GM12801 (cell line): ENCODE measurements around the gene CPNE4.

Source experiments
- TF ChIP-seq, protein P1 (sequence below): IDR thresholded peaks from one replicate; pipeline ENCODE4 v1.5.1; 2011; ENCODE audit warnings: control low read depth; ENCODE audit not compliant: insufficient read length; ENCODE audit errors: extremely low read depth

The CPNE4 gene

DNA sequence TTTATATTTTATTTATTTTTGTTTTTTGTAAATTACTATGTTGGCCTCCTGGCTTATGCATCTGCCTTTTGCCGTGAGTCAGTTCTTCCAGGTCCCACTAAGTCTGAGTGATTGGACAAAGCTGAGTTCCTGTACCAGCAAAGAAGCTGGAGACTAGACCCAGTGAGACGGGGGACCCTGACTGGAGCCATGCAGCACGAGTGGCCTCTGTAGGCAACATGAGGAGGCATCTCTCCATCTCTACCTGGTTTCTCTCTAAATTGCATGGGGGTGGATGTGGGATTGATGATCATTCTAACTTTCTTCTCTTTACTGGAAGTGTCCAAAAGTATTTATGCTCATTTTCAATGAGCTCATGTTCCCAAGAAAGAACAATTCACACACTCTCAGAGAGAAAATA, 376.7 kb downstream of the CPNE4 start:
- TF ChIP-seq, protein P1, sequence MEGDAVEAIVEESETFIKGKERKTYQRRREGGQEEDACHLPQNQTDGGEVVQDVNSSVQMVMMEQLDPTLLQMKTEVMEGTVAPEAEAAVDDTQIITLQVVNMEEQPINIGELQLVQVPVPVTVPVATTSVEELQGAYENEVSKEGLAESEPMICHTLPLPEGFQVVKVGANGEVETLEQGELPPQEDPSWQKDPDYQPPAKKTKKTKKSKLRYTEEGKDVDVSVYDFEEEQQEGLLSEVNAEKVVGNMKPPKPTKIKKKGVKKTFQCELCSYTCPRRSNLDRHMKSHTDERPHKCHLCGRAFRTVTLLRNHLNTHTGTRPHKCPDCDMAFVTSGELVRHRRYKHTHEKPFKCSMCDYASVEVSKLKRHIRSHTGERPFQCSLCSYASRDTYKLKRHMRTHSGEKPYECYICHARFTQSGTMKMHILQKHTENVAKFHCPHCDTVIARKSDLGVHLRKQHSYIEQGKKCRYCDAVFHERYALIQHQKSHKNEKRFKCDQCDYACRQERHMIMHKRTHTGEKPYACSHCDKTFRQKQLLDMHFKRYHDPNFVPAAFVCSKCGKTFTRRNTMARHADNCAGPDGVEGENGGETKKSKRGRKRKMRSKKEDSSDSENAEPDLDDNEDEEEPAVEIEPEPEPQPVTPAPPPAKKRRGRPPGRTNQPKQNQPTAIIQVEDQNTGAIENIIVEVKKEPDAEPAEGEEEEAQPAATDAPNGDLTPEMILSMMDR: no peak

DNA sequence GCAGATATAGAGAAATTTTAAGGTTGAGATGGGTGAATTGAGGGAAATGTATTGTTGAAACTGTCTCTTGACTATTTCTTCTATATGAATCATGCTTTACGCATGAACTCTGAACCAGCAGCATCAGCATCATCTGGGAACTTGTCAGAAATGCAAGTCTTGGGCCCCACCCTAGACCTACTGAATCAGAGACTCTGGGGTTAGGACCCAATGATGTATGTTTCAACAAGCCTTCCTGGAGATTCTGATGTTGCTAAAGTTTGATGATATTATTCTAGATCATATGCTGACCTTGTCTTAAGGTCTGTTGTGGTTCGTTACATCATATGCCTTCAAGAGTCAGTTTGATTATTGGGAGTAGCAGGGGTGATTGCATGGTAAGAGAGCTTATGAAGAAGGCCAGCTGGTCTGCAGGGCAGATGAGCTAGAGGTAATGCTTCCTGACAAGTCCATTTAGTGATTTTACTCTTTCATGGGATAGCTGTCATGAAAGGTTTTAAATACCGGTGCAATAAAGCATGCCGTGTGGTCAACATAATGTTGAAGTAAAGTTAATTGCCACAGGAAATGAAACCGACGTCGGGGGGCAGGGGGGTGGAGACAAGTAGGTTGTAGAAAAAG, 379.6 kb downstream of the CPNE4 start:
- TF ChIP-seq, protein P1: no peak

DNA sequence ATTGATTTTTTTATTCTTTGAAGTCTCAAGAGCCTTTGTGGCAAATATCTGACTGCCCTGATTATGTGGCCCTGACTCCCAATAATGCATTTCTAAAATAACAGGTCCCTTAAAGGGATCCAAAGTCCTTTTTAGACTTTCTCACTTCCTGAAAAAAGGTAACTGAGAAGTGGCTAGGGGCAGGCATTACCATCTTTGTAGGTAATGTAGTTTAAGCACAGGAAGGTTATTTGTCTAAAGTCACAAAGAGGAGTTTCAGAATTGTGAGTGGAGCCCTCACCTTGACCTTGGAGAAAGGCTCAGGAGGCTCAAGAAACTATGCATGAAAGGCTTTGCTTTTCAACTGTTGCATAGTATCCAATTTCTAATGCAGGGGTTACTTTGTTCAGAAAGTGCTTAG, 389.2 kb downstream of the CPNE4 start:
- TF ChIP-seq, protein P1: no peak

DNA sequence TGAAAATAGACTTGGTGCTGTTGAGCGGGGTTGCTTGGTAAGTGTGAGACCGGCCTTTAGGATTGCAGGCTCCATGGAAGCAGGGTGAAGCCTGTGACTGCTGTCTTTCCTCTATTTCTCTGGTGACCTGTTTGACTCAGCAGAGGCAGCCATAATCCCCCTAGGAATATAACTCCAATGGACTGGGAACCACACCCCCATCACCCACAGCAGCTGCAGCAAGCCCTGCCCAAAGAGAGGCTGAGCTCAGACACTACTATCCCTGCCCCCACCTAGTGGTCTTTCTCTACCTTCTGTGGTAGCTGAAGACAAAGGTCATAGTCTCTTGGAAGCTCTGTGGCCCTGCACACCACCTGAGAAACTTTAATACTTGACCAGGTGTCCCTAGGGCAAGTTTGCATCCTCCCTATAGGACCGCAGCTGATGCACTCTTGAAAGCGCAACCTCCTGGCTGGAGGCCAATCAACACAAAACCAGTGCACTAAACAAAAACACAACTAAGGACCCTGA, 398.5 kb downstream of the CPNE4 start:
- TF ChIP-seq, protein P1: no peak

DNA sequence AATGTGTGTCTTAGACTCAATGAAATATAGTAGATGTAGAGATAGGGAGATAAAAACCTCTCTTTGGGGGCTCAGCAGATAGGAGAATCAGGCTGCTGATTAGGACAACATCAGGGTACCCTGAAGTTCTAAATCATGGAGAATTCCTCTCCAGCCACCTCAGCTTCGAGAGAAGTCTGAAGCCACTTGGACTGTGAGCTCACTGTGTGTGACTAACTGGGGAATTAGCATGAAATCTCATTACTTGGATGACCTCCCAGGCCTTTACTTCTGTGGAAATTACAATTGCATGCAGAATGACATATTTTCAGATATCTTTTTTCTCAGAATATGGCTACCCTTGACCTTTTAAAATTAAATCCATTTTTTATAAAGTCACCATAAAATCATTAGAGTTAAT, 404.0 kb downstream of the CPNE4 start:
- TF ChIP-seq, protein P1: no peak

DNA sequence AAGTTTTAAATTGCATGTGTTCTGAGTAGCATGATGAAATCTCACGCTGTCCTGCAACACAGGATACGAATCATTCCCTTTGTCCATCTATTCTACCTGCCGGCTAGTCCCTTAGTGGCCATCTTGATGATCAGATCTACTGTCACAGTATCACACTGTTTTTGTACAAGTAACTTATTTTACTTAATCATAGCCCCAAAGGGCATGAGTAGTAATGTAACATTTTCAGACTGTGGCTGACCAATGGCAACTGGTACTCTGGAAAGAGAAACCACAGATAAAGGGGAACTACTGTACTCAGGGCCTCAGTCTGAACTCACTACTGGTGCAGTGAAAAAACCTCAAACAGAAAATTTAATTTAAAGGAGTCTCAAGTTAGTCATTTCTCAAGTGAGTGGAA, 404.7 kb downstream of the CPNE4 start:
- TF ChIP-seq, protein P1: no peak

DNA sequence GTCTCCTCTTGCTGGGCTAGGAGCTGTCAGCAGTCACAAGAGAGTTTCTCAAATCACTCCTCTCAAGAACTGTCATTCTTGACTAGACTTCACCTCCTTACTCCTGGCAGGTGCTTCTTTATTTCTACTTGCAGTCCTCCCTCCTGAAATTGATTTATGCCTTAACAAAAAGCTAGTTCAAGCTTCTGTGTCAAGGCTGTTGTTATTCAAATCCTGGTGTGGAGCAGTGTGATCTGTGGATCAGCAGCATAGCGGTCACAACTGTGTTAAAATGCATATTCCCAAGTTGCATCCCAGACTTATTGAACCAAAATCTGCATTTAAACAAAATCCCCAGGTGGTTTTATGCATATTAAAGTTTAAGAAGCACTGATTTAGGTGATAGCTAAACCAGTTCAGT, 411.4 kb downstream of the CPNE4 start:
- TF ChIP-seq, protein P1: no peak
